ENCODE measurements around the gene PRUNE2. TPM values are rescaled to one million over a fixed set of nuclear protein-coding genes. Genes with fewer than 3 reads are reported as not detected.

PRUNE2 gene
- total and polyA plus RNA-seq, 2 experiments from 2014 or later: 0.46 to 4.1 TPM

GRCh38 chr9:76845254-76845653, 60.7 kb downstream of the PRUNE2 start:
- no peak overlapping the region for H2AFZ ChIP-seq
- H3K27me3 ChIP-seq: no peaks in the 10 kb centered on the region
- no peak for DNase-seq (ENCODE audit: low spot score)
- H3K4me3 ChIP-seq: no peak overlapping the region
- no peaks in the 10 kb centered on the region for H4K20me1 ChIP-seq (ENCODE audit: insufficient read depth, poor library complexity, severe bottlenecking)
- TF ChIP-seq EZH2phosphoT487 (IDR thresholded peaks at IDR 0.05; ENCODE audit: low read depth, severe bottlenecking, unreplicated experiment) (no peak), EZH2 (IDR thresholded peaks at IDR 0.05; ENCODE audit: borderline replicate concordance) (no peak), CTCF (IDR thresholded peaks at IDR 0.05; ENCODE audit: poor library complexity) (no peak)
- WGBS (ENCODE audit: low lambda C conversion rate, missing lambda C conversion rate): 84% methylated on average over 4 of the region's 4 CpGs
- no peaks in the 10 kb centered on the region for H3K9me2 ChIP-seq (replicated peaks; ENCODE audit: insufficient read depth)
- H3K36me3 ChIP-seq (replicated peaks; ENCODE audit: insufficient read depth, low read depth): no peaks in the 10 kb centered on the region
- no peaks in the 10 kb centered on the region for H3K4me1 ChIP-seq (ENCODE audit: insufficient read depth)
- no peaks in the 10 kb centered on the region for H3K9me3 ChIP-seq (ENCODE audit: low read depth)
- no peak overlapping the region for H3K27ac ChIP-seq
- no peak overlapping the region for H3K4me2 ChIP-seq
- no peaks in the 10 kb centered on the region for H3K79me2 ChIP-seq

- Histone ChIP-seq H3K79me2 (no peaks in the 10 kb centered on the region), H3K4me3 (no peak overlapping the region), H3K27me3 (no peaks in the 10 kb centered on the region), H4K20me1 (ENCODE audit: insufficient read depth, poor library complexity, severe bottlenecking) (no peaks in the 10 kb centered on the region), H3K36me3 (replicated peaks; ENCODE audit: insufficient read depth, low read depth) (no peaks in the 10 kb centered on the region), H3K27ac (peak overlapping the region; percentile 56), H3K9me2 (replicated peaks; ENCODE audit: insufficient read depth) (no peaks in the 10 kb centered on the region), H2AFZ (no peak overlapping the region), H3K9me3 (ENCODE audit: low read depth) (peaks cover 7% of the 10 kb centered on the region), H3K4me2 (no peak overlapping the region), H3K4me1 (ENCODE audit: insufficient read depth) (no peaks in the 10 kb centered on the region)
- no peak for TF ChIP-seq CTCF (IDR thresholded peaks at IDR 0.05; ENCODE audit: poor library complexity)
- no peak for TF ChIP-seq EZH2phosphoT487 (IDR thresholded peaks at IDR 0.05; ENCODE audit: low read depth, severe bottlenecking, unreplicated experiment)
- no peak for TF ChIP-seq EZH2 (IDR thresholded peaks at IDR 0.05; ENCODE audit: borderline replicate concordance)
- WGBS (ENCODE audit: low lambda C conversion rate, missing lambda C conversion rate): 56% methylated on average over 7 of the region's 7 CpGs
- DNase-seq (ENCODE audit: low spot score): peak; percentile 15
Observed at GRCh38 chr9:76835571-76836283, 70.2 kb downstream of the PRUNE2 start.

- Histone ChIP-seq H3K9me3 (ENCODE audit: low read depth) (peaks cover 7% of the 10 kb centered on the region), H3K27me3 (no peaks in the 10 kb centered on the region)
Observed at GRCh38 chr9:76828447-76828846, 77.5 kb downstream of the PRUNE2 start.

More at GRCh38 chr9:76828447-76828846, 77.5 kb downstream of the PRUNE2 start:
- peak overlapping the region; percentile 1 for H3K27ac ChIP-seq
- no peaks in the 10 kb centered on the region for H3K36me3 ChIP-seq (replicated peaks; ENCODE audit: insufficient read depth, low read depth)
- 44% methylated on average over 3 of the region's 3 CpGs for WGBS (ENCODE audit: low lambda C conversion rate, missing lambda C conversion rate)
- no peaks in the 10 kb centered on the region for H3K79me2 ChIP-seq
- H3K4me1 ChIP-seq (ENCODE audit: insufficient read depth): no peaks in the 10 kb centered on the region
- no peaks in the 10 kb centered on the region for H4K20me1 ChIP-seq (ENCODE audit: insufficient read depth, poor library complexity, severe bottlenecking)
- no peak overlapping the region for H3K4me2 ChIP-seq
- no peak overlapping the region for H3K4me3 ChIP-seq
- no peak overlapping the region for H2AFZ ChIP-seq
- no peaks in the 10 kb centered on the region for H3K9me2 ChIP-seq (replicated peaks; ENCODE audit: insufficient read depth)
- TF ChIP-seq CTCF (IDR thresholded peaks at IDR 0.05; ENCODE audit: poor library complexity) (no peak), EZH2 (IDR thresholded peaks at IDR 0.05; ENCODE audit: borderline replicate concordance) (no peak), EZH2phosphoT487 (IDR thresholded peaks at IDR 0.05; ENCODE audit: low read depth, severe bottlenecking, unreplicated experiment) (no peak)
- DNase-seq (ENCODE audit: low spot score): no peak

Measured in hepatocyte (in vitro differentiated cells).